GM19467 (cell line): Measurements from ENCODE around the gene FAM24B.
A peak's percentile ranks its signal among the peaks of the same experiment; 100 is the strongest.
"Not testable (repeated sequence)": the region's sequence is repeated elsewhere in the genome, so short reads cannot be mapped to it uniquely, and the experiment has no call there.

Source experiments
- ATAC-seq: cut with Tn5 transposase; IDR thresholded peaks from one replicate; pipeline ENCODE4 v1.9.1; 2021; ENCODE audit warnings: mild to moderate bottlenecking, moderate library complexity; ENCODE audit not compliant: unreplicated experiment

The FAM24B gene

GRCh38 chr10:122879339-122880273, at the start of gene FAM24B:
FAM24B (minus strand) TSS chr10:122879581; CDS start chr10:122850515, 29,066 bp downstream.
- peak; percentile 82 for ATAC-seq

GRCh38 chr10:122915700-122916099, 36.3 kb upstream of the FAM24B start:
- ATAC-seq, result no peak

- no peak for ATAC-seq
These were observed 32.6 kb upstream of the FAM24B start for GRCh38 chr10:122911889-122912484.

GRCh38 chr10:122910310-122910709, 30.9 kb upstream of the FAM24B start, which contains the start of gene FAM24A:
FAM24A (plus strand) TSS chr10:122910610; CDS start chr10:122911635, 1,025 bp downstream.
- no peak for ATAC-seq

GRCh38 chr10:122903861-122904260, 24.5 kb upstream of the FAM24B start:
- not testable (repeated sequence) for ATAC-seq

GRCh38 chr10:122894261-122894944, 15.0 kb upstream of the FAM24B start:
- no peak for ATAC-seq

GRCh38 chr10:122884166-122884565, 4.8 kb upstream of the FAM24B start:
- no peak for ATAC-seq

GRCh38 chr10:122882766-122883165, 3.4 kb upstream of the FAM24B start:
- no peak for ATAC-seq

- peak; percentile 8 for ATAC-seq
These were observed 512 bp downstream of the FAM24B start for GRCh38 chr10:122878799-122879338.

GRCh38 chr10:122877264-122877663, 2.1 kb downstream of the FAM24B start:
- ATAC-seq, result no peak

- ATAC-seq, result no peak
These were observed 2.9 kb downstream of the FAM24B start for GRCh38 chr10:122876467-122876855.

GRCh38 chr10:122875843-122876466, 3.4 kb downstream of the FAM24B start:
- ATAC-seq, result no peak

- not testable (repeated sequence) for ATAC-seq
These were observed 7.4 kb downstream of the FAM24B start for GRCh38 chr10:122871947-122872346.

- ATAC-seq, result not testable (repeated sequence)
These were observed 10.6 kb downstream of the FAM24B start for GRCh38 chr10:122868768-122869167.

- ATAC-seq, result not testable (repeated sequence)
These were observed 12.5 kb downstream of the FAM24B start for GRCh38 chr10:122866757-122867482.

- ATAC-seq, result no peak
These were observed 14.5 kb downstream of the FAM24B start for GRCh38 chr10:122864901-122865300.

- no peak for ATAC-seq
These were observed 15.2 kb downstream of the FAM24B start for GRCh38 chr10:122864194-122864592.

- no peak for ATAC-seq
These were observed 15.9 kb downstream of the FAM24B start for GRCh38 chr10:122863216-122864193.

GRCh38 chr10:122861711-122862161, 17.6 kb downstream of the FAM24B start:
- no peak for ATAC-seq
